Fibroblast of skin of left biceps (primary cell): Measurements from ENCODE around the gene TRAPPC2.

Source experiments
- DNase-seq, 2 experiments: peaks; one replicate each; pipeline ENCODE4 v3.0.0-alpha.2; 2013; ENCODE audit warnings: low read depth in 2 of 2

The TRAPPC2 gene

GRCh38 chrX:13669246-13669737 lies 65.1 kb downstream of the TRAPPC2 start:
- DNase-seq = peak; percentile 79 to 84

GRCh38 chrX:13667919-13668318 lies 66.5 kb downstream of the TRAPPC2 start:
- no peak for DNase-seq

- DNase-seq = no peak
Observed at GRCh38 chrX:13666836-13667235, 67.6 kb downstream of the TRAPPC2 start.

- no peak for DNase-seq
Observed at GRCh38 chrX:13664020-13664419, 70.4 kb downstream of the TRAPPC2 start.

- no peak for DNase-seq
Observed at GRCh38 chrX:13662355-13662791, 72.0 kb downstream of the TRAPPC2 start.
